Central memory CD8-positive, alpha-beta T cell (primary cell): ENCODE results near the gene PMF1.
"Not testable (repeated sequence)": the region's sequence is repeated elsewhere in the genome, so short reads cannot be mapped to it uniquely, and the experiment has no call there.

ENCODE experiments used
- ATAC-seq: fragments of 150-1000 bp; cut with Tn5 transposase; replicated peaks from 2 replicates; pipeline ENCODE4 v1.10.0; 2022; ENCODE audit warnings: mild to moderate bottlenecking, moderate FRiP score, moderate number of reproducible peaks; ENCODE audit not compliant: poor library complexity, severe bottlenecking; ENCODE audit errors: extremely low read depth
- DNase-seq, 2 donors: peaks; one replicate each; pipeline ENCODE4 v3.0.0; 2021; ENCODE audit warnings: low spot score in 2 of 2
- H3K27ac Mint-ChIP-seq: one replicate; pipeline ENCODE4 v1.8.0; 2022; ENCODE audit warnings: low read depth, mild to moderate bottlenecking, moderate library complexity, mixed read lengths
- H3K27me3 Mint-ChIP-seq: one replicate; pipeline ENCODE4 v1.8.0; 2022; ENCODE audit warnings: mixed read lengths
- H3K36me3 Mint-ChIP-seq: one replicate; pipeline ENCODE4 v1.8.0; 2022; ENCODE audit warnings: mild to moderate bottlenecking, moderate library complexity, mixed read lengths; ENCODE audit not compliant: insufficient read depth
- H3K4me1 Mint-ChIP-seq: one replicate; pipeline ENCODE4 v1.8.0; 2022; ENCODE audit warnings: mixed read lengths
- H3K4me3 Mint-ChIP-seq: one replicate; pipeline ENCODE4 v1.8.0; 2022; ENCODE audit warnings: mild to moderate bottlenecking, moderate library complexity, mixed read lengths
- H3K9me3 Mint-ChIP-seq: one replicate; pipeline ENCODE4 v1.8.0; 2022; ENCODE audit warnings: mixed read lengths

The PMF1 gene, protein sequence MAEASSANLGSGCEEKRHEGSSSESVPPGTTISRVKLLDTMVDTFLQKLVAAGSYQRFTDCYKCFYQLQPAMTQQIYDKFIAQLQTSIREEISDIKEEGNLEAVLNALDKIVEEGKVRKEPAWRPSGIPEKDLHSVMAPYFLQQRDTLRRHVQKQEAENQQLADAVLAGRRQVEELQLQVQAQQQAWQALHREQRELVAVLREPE

DNA sequence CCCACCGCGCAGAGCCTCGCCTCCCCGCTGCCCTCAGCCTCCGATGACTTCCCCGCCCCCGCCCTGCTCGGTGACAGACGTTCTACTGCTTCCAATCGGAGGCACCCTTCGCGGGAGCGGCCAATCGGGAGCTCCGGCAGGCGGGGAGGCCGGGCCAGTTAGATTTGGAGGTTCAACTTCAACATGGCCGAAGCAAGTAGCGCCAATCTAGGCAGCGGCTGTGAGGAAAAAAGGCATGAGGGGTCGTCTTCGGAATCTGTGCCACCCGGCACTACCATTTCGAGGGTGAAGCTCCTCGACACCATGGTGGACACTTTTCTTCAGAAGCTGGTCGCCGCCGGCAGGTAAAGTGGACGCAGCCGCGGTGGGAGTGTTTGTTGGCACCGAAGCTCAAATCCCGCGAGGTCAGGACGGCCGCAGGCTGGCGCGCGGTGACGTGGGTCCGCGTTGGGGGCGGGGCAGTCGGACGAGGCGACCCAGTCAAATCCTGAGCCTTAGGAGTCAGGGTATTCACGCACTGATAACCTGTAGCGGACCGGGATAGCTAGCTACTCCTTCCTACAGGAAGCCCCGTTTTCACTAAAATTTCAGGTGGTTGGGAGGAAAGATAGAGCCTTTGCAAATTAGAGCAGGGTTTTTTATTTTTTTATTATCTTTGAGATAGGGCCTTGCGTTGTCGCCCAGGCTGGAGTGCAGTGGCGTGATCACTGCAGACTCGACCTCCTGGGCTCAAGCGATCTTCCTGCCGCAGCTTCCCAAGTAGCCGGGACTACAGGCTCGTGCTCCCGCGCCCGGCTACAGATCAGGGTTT is at the start of gene PMF1:
Gene PMF1 (plus strand): TSS at position 175 of the 811 bp plus-strand sequence. CDS start 9 bp downstream, at position 184.
- Mint-ChIP-seq H3K27me3 (no peaks in the 10 kb centered on the region), H3K4me1 (peaks cover 25% of the 10 kb centered on the region), H3K36me3 (peaks cover 19% of the 10 kb centered on the region), H3K27ac (peak within 1 kb of the TSS; percentile 99), H3K4me3 (peak within 1 kb of the TSS; percentile 96), H3K9me3 (no peaks in the 10 kb centered on the region)
- DNase-seq (peak; percentile 84 to 92), ATAC-seq (peak; percentile 97)

DNA sequence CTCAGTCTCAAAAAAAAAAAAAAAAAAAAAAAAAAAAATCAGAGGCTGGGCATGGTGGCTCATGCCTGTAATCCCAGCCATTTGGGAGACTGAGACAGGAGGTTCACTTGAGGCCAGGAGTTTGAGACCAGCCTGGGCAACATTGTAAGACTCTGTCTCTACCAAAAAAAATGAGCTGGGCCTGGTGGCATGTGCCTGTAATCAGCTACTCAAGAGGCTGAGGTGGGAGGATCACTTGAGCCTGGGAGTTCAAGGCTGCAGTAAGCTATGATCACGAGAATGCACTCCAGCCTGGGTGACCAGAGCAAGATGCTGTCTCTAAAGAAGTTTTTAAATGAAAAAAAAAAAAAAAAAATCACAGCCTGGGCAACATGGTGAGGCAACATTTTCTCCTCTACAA is 49.1 kb upstream of the PMF1 start:
- ATAC-seq (no peak), DNase-seq (no peak)
- H3K27ac Mint-ChIP-seq, result no peak overlapping the region
- H3K4me1 Mint-ChIP-seq, result peaks cover 5% of the 10 kb centered on the region
- no peaks in the 10 kb centered on the region for H3K27me3 Mint-ChIP-seq
- H3K4me3 Mint-ChIP-seq, result no peak overlapping the region
- H3K36me3 Mint-ChIP-seq, result peaks cover 37% of the 10 kb centered on the region
- H3K9me3 Mint-ChIP-seq, result no peaks in the 10 kb centered on the region

DNA sequence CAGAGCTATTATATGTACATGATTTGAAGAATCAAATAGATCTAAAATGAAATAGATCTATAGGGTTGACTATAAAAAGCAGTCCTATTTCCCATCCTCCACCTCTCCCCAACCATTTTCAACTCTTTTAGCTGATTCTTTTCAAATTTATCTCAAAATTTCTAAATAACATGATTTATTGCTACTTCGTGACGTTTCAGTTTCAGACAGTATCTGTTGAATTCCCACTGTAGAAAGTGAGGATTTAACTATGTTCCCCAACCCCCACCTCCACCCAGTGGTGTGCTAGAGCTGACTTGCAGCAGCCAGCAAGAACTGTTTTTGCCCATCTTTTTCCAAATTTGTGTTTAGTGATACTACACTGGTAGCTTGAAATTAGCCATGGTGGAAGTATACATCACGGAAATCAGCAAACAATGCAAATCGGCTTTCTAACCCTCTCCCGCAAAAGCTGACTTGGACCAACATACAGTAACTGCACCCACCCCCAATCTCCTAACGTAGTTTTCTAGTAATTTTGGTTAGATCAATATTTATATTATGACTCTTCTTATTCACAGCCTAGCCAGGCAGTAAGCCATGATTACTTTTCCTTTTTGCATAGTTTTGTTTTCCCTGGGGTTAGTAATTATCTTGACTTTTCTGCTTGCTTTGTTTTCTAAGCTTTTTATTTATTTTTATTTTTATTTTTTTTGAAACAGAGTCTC is 48.5 kb upstream of the PMF1 start:
- peaks cover 5% of the 10 kb centered on the region for H3K4me1 Mint-ChIP-seq
- no peaks in the 10 kb centered on the region for H3K27me3 Mint-ChIP-seq
- peaks cover 37% of the 10 kb centered on the region for H3K36me3 Mint-ChIP-seq
- no peak for ATAC-seq
- H3K9me3 Mint-ChIP-seq, result no peaks in the 10 kb centered on the region
- H3K27ac Mint-ChIP-seq, result no peak overlapping the region
- no peak overlapping the region for H3K4me3 Mint-ChIP-seq
- DNase-seq, result no peak

DNA sequence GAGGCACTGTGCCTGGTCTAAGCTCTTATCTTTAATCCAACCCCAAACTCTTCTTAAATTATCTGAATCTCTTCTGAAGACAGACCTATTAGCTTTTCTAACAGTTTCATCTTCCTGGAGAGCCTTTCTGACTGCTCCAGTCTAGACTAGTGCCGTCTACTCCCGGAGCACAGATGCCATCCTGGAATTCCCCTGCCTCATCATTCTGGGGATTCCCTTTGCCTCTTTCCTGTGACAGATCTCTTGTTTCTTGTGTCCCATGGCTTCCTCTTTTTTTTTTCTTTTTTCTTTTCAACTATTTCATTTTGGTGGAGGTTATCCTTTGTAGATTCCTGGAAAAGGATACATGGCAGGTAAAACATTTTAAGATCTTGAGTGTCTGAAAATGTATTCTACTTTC is 47.7 kb upstream of the PMF1 start:
- no peak overlapping the region for H3K4me3 Mint-ChIP-seq
- H3K27ac Mint-ChIP-seq, result no peak overlapping the region
- peaks cover 5% of the 10 kb centered on the region for H3K4me1 Mint-ChIP-seq
- no peak for DNase-seq
- H3K9me3 Mint-ChIP-seq, result no peaks in the 10 kb centered on the region
- no peak for ATAC-seq
- H3K36me3 Mint-ChIP-seq, result peaks cover 34% of the 10 kb centered on the region
- H3K27me3 Mint-ChIP-seq, result no peaks in the 10 kb centered on the region

- Mint-ChIP-seq H3K4me3 (no peak overlapping the region), H3K9me3 (no peaks in the 10 kb centered on the region), H3K27ac (no peak overlapping the region), H3K4me1 (no peaks in the 10 kb centered on the region), H3K27me3 (no peaks in the 10 kb centered on the region), H3K36me3 (peaks cover 29% of the 10 kb centered on the region)
- DNase-seq, result no peak
- no peak for ATAC-seq
These were observed 45.3 kb upstream of the PMF1 start for GRCh38 chr1:156167536-156167935.

- H3K27ac Mint-ChIP-seq, result peak overlapping the region; percentile 16
These were observed 39.9 kb upstream of the PMF1 start for GRCh38 chr1:156172696-156173470.

GRCh38 chr1:156176610-156177210 is 36.1 kb upstream of the PMF1 start:
- H3K4me3 Mint-ChIP-seq, result no peak overlapping the region
- peaks cover 15% of the 10 kb centered on the region for H3K36me3 Mint-ChIP-seq

More at GRCh38 chr1:156172696-156173470, 39.9 kb upstream of the PMF1 start:
- no peaks in the 10 kb centered on the region for H3K27me3 Mint-ChIP-seq
- H3K4me3 Mint-ChIP-seq, result no peak overlapping the region
- H3K36me3 Mint-ChIP-seq, result peaks cover 19% of the 10 kb centered on the region
- H3K9me3 Mint-ChIP-seq, result no peaks in the 10 kb centered on the region
- DNase-seq, result no peak
- ATAC-seq, result no peak
- H3K4me1 Mint-ChIP-seq, result peaks cover under 1% of the 10 kb centered on the region

DNA sequence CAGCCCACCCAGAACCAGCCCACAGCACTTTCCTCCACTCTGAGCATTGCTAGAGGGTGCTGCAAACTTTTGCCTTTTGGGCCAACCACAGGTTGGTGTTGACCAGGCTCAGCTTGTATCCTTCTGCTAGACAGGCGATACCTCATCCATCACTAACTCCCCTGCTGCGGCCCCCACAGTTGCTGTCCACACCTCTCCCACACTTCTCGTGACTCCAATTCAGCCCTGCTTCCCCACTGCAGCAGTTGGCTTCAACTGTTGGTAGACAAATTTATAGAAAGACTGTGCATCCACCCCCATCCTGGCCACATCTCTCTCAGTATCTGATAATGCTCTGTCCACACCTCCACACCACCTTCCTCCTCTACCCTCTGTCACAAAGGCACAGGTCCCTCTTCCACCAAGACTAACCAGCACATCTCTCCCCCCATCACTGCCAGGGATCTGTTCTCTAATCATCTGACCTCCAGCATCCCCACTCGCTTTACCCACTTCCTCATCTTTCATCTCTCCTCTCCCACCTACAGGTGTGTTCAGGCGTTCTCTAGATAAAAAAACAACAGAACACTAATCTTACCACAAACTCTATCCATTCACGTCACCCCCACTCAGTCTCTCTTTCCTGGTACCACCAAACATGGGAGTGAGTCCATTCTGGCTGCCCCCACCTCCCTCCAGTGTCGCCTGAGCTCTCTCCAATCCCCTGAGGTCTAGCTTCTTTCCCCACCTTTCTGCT is 34.7 kb upstream of the PMF1 start:
- H3K4me3 Mint-ChIP-seq, result no peak overlapping the region
- ATAC-seq, result no peak
- DNase-seq, result no peak

More at GRCh38 chr1:156176610-156177210, 36.1 kb upstream of the PMF1 start:
- ATAC-seq (no peak), DNase-seq (no peak)
- Mint-ChIP-seq H3K9me3 (no peaks in the 10 kb centered on the region), H3K27me3 (no peaks in the 10 kb centered on the region), H3K4me1 (peaks cover 7% of the 10 kb centered on the region), H3K27ac (no peak overlapping the region)

DNA sequence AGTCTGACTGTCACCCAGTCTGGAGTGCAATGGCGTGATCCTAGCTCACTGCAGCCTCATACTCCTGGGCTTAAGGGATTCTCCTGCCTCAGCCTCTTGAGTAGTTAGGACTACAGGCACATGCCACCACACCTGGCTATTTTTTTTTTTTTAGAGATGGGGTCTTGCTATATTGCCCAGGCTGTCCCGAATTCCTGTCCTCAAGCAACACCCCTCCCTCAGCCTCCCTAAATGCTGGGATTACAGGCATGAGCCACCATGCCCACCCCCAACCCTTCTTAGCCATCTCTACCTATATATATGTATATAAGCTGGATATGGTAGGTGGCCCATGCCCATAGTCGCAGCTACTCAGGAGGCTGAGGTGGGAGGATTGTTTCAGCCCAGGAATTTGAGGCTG is 32.3 kb upstream of the PMF1 start:
- DNase-seq, result no peak
- no peak overlapping the region for H3K4me3 Mint-ChIP-seq
- H3K36me3 Mint-ChIP-seq, result peaks cover 9% of the 10 kb centered on the region
- no peak for ATAC-seq
- H3K4me1 Mint-ChIP-seq, result peaks cover 7% of the 10 kb centered on the region
- H3K9me3 Mint-ChIP-seq, result no peaks in the 10 kb centered on the region
- H3K27ac Mint-ChIP-seq, result no peak overlapping the region
- H3K27me3 Mint-ChIP-seq, result no peaks in the 10 kb centered on the region

More for the DNA sequence above, 34.7 kb upstream of the PMF1 start:
- Mint-ChIP-seq H3K9me3 (no peaks in the 10 kb centered on the region), H3K27ac (no peak overlapping the region), H3K36me3 (peaks cover 12% of the 10 kb centered on the region), H3K4me1 (peaks cover 7% of the 10 kb centered on the region), H3K27me3 (no peaks in the 10 kb centered on the region)

GRCh38 chr1:156181391-156181924 is 31.3 kb upstream of the PMF1 start:
- ATAC-seq, H3K4me1 Mint-ChIP-seq, H3K4me3 Mint-ChIP-seq: not testable (repeated sequence)

GRCh38 chr1:156182010-156182779 is 30.6 kb upstream of the PMF1 start:
- not testable (repeated sequence) for H3K27ac Mint-ChIP-seq, H3K4me3 Mint-ChIP-seq, H3K36me3 Mint-ChIP-seq, H3K27me3 Mint-ChIP-seq, H3K9me3 Mint-ChIP-seq, DNase-seq, ATAC-seq, H3K4me1 Mint-ChIP-seq

More at GRCh38 chr1:156181391-156181924, 31.3 kb upstream of the PMF1 start:
- not testable (repeated sequence) for DNase-seq, H3K27me3 Mint-ChIP-seq, H3K9me3 Mint-ChIP-seq, H3K27ac Mint-ChIP-seq, H3K36me3 Mint-ChIP-seq
